ENCODE measurements around the gene FAM210A.

DNA sequence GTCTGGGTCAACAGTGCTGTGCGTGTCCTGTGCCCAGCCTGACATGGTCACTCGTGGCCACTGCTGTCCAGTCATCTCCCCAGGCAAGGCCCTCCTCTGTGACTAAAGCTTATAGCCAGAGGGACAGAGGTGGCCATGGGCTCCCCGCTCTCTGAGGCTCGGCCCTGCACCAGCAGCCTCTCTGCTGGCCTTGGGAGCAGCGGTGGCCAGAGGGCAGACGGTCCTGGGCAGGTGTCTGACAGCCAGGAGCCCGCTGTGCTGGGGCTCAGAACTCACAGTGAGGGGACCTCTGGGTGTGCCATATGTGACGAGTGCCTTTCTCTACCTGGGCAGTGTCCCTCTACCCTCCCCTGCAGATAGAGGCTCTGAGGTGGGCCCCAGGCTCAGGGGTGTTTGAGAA lies 98.7 kb downstream of the FAM210A start:
- TF ChIP-seq, protein P1, sequence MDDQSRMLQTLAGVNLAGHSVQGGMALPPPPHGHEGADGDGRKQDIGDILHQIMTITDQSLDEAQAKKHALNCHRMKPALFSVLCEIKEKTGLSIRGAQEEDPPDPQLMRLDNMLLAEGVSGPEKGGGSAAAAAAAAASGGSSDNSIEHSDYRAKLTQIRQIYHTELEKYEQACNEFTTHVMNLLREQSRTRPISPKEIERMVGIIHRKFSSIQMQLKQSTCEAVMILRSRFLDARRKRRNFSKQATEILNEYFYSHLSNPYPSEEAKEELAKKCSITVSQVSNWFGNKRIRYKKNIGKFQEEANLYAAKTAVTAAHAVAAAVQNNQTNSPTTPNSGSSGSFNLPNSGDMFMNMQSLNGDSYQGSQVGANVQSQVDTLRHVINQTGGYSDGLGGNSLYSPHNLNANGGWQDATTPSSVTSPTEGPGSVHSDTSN (IDR thresholded peaks at IDR 0.05): no peak
- TF ChIP-seq POLR2A (IDR thresholded peaks at IDR 0.05; ENCODE audit: low read length) (no peak), KDM1A (IDR thresholded peaks at IDR 0.05; ENCODE audit: low read depth) (no peak), HDAC2 (IDR thresholded peaks at IDR 0.05) (no peak), ESRRA (IDR thresholded peaks at IDR 0.05; ENCODE audit: borderline replicate concordance, low read length) (no peak), EP300 (IDR thresholded peaks at IDR 0.05) (no peak)
- TF ChIP-seq, protein P2, sequence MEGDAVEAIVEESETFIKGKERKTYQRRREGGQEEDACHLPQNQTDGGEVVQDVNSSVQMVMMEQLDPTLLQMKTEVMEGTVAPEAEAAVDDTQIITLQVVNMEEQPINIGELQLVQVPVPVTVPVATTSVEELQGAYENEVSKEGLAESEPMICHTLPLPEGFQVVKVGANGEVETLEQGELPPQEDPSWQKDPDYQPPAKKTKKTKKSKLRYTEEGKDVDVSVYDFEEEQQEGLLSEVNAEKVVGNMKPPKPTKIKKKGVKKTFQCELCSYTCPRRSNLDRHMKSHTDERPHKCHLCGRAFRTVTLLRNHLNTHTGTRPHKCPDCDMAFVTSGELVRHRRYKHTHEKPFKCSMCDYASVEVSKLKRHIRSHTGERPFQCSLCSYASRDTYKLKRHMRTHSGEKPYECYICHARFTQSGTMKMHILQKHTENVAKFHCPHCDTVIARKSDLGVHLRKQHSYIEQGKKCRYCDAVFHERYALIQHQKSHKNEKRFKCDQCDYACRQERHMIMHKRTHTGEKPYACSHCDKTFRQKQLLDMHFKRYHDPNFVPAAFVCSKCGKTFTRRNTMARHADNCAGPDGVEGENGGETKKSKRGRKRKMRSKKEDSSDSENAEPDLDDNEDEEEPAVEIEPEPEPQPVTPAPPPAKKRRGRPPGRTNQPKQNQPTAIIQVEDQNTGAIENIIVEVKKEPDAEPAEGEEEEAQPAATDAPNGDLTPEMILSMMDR (IDR thresholded peaks at IDR 0.05): no peak
- TF ChIP-seq, protein P3, sequence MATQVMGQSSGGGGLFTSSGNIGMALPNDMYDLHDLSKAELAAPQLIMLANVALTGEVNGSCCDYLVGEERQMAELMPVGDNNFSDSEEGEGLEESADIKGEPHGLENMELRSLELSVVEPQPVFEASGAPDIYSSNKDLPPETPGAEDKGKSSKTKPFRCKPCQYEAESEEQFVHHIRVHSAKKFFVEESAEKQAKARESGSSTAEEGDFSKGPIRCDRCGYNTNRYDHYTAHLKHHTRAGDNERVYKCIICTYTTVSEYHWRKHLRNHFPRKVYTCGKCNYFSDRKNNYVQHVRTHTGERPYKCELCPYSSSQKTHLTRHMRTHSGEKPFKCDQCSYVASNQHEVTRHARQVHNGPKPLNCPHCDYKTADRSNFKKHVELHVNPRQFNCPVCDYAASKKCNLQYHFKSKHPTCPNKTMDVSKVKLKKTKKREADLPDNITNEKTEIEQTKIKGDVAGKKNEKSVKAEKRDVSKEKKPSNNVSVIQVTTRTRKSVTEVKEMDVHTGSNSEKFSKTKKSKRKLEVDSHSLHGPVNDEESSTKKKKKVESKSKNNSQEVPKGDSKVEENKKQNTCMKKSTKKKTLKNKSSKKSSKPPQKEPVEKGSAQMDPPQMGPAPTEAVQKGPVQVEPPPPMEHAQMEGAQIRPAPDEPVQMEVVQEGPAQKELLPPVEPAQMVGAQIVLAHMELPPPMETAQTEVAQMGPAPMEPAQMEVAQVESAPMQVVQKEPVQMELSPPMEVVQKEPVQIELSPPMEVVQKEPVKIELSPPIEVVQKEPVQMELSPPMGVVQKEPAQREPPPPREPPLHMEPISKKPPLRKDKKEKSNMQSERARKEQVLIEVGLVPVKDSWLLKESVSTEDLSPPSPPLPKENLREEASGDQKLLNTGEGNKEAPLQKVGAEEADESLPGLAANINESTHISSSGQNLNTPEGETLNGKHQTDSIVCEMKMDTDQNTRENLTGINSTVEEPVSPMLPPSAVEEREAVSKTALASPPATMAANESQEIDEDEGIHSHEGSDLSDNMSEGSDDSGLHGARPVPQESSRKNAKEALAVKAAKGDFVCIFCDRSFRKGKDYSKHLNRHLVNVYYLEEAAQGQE (IDR thresholded peaks at IDR 0.05): no peak
